NCI-H2227 (cell line): Measurements from ENCODE around the gene CORO1C.
A peak's percentile ranks its signal among the peaks of the same experiment; 100 is the strongest.

Experiments used
- DNase-seq: peaks from one replicate; lab custom pipeline; 2025; ENCODE audit not compliant: unreplicated experiment; lab: John Stamatoyannopoulos, UW

Gene CORO1C

GRCh38 chr12:108727868-108728735 lies 3.2 kb downstream of the CORO1C start:
- DNase-seq = no peak

DNA sequence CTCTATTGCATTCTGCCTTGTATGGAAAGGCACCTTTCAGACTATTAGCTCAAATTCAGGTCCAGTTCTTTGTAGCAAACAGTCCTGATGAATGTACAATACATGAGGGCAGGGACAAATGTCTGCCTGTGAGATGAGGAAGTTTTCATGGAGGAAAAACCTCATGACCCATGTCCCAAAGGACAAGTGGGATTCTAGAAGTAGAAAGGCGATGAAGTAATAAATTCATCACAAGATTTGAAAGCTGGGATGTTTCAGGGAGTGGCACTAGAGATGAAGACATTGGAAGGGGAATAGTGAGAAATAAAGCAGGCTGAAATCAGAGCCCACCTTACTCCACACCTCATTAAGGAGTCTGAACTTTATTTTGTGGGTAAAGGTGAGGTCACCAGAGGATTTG lies 4.2 kb downstream of the CORO1C start:
- no peak for DNase-seq

DNA sequence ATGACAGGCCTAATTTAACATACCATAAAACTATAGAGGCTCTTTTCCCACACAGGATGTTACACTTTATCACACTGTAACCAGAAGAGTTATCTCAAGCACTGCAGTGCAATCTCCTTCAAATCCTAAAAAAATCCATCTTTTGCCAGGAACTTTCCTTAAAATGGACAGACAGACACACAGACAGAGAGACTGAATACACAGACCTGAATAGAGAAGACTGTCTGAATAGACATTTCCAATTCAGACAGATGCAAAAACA lies 6.5 kb downstream of the CORO1C start:
- no peak for DNase-seq

GRCh38 chr12:108724054-108724889 lies 7.0 kb downstream of the CORO1C start:
- DNase-seq = no peak

GRCh38 chr12:108722992-108723766 lies 8.1 kb downstream of the CORO1C start:
- DNase-seq = no peak

GRCh38 chr12:108722463-108722862 lies 8.9 kb downstream of the CORO1C start:
- DNase-seq = no peak

DNA sequence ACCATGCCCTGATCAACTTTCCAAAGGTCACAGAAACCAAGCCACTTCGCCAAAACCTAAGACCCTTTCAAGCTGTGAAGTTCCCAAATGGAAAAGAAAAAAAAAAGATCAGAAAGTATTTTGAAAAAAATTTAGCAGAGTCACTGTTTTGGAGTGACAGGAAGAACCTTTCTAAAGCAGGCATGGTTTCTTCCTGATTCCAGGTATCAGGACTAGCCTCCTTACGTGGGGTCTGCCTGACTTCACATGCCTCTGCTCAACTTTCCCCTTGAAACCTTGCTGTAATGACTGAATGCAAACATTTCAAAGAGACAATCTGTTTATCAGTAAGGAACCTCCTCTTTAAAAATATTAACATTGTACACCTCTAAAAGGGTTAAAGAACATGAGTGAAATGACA lies 9.5 kb downstream of the CORO1C start:
- DNase-seq = no peak

DNA sequence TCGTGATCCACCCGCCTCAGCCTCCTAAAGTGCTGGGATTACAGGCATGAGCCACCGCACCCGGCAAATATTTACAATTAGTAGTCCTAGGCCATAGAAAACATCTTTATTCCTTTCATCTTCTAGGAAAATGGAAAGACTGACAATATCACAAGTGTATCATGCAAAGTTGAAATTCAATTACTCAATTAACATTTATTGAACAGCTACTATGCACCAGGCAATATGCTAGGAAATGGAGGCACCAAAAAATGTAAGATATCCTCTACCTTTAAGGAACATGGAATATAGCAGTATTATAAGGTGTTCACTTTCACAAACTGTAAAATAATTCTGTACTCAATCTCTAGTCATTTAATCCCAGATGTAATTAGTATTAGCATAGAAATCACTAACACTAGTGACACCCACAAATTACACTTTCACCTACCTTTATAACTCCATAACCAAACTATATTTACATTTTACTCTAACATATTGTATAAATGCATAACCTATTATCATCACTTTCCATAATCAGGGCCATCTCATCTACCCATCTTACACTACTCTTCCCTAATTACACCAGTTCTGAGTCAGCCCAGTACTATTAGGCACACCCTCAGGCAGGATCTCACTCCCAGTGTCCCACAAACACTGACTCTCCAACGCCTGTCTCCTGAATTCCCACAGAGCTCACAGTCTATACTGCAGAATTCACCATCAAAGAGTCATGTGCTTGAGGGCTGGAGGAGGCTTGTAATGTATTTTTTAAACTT lies 10.4 kb downstream of the CORO1C start:
- no peak for DNase-seq

GRCh38 chr12:108717243-108717642 lies 14.1 kb downstream of the CORO1C start:
- no peak for DNase-seq

GRCh38 chr12:108714866-108715265 lies 16.5 kb downstream of the CORO1C start:
- DNase-seq = peak; percentile 13

GRCh38 chr12:108713471-108713870 lies 17.8 kb downstream of the CORO1C start:
- no peak for DNase-seq

GRCh38 chr12:108712925-108713203 lies 18.5 kb downstream of the CORO1C start:
- DNase-seq = no peak

GRCh38 chr12:108712165-108712924 lies 19.0 kb downstream of the CORO1C start:
- DNase-seq = no peak

DNA sequence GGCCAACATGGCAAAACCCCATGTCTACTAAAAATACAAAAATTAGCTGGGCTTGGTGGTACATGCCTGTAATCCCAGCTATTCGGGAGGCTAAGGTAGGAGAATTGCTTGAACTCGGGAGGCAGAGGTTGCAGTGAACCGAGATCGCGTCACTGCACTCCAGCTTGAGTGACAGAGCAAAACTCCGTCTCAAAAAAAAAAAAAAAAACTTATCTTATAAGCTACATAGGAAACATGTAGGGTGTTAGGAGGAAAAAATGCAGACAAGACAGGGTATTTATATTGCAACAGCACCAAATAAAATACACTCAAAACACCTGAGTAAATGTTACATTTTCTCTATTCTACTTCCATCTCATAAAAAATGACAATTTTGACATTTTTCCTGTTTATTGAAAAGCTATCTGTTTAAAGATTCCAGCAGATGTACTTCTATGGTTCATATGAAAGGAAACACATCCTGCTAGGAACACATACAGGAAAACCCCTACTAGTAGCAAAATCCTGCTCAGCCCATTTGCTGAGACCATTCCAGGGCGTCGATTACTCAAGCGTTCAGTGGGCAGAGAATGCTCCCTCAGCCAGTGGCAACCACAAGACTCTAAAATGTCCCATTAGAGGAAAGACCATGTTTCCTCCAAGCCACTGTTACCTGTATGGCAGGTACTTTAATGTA lies 19.7 kb downstream of the CORO1C start:
- no peak for DNase-seq

- no peak for DNase-seq
Observed at GRCh38 chr12:108709697-108710096, 21.6 kb downstream of the CORO1C start.

- DNase-seq = no peak
Observed at GRCh38 chr12:108704527-108704926, 26.8 kb downstream of the CORO1C start.

- no peak for DNase-seq
Observed at GRCh38 chr12:108702595-108703320, 28.6 kb downstream of the CORO1C start.

- peak; percentile 46 for DNase-seq
Observed at GRCh38 chr12:108701779-108702441, 29.4 kb downstream of the CORO1C start.
